ENCODE data around the gene SLC38A1.

SLC38A1 gene

GRCh38 chr12:46268583-46269428 lies at the start of gene SLC38A1:
SLC38A1 (minus strand) TSS chr12:46269043; CDS start chr12:46239800, 29,243 bp downstream.
- Histone ChIP-seq H2AFZ (ENCODE audit: low read depth, low read length) (peak within 1 kb of the TSS; percentile 67), H4K20me1 (ENCODE audit: insufficient read depth, low read length) (no peaks in the 10 kb centered on the region), H3K4me3 (ENCODE audit: low read depth in 1 of 2, low read length in 2 of 2) (peak within 1 kb of the TSS; percentile 52 to 74; a peak in 3 of 4 replicates), H3K9ac (ENCODE audit: low read depth, low read length) (peak within 1 kb of the TSS; percentile 61), H3K79me2 (ENCODE audit: insufficient read depth, low read length) (peaks cover 31% of the 10 kb centered on the region), H3K9me3 (ENCODE audit: insufficient read depth, low read length, severe bottlenecking) (peaks cover 2% of the 10 kb centered on the region), H3K36me3 (ENCODE audit: insufficient read depth, low read length) (no peaks in the 10 kb centered on the region; the same call in 1 of the 2 replicates), H3K27ac (ENCODE audit: low read length) (peak within 1 kb of the TSS; percentile 74), H3K27me3 (ENCODE audit: insufficient read depth, low read length, poor library complexity) (no peaks in the 10 kb centered on the region), H3K4me2 (ENCODE audit: insufficient read depth, low read length) (peak within 1 kb of the TSS; percentile 81), H3K4me1 (ENCODE audit: insufficient read depth, low read length) (peaks cover 35% of the 10 kb centered on the region)
- ATAC-seq (ENCODE audit: insufficient read depth, low read depth) (peak; percentile 81), DNase-seq (peak; percentile 73)
- no peak for TF ChIP-seq EZH2 (IDR thresholded peaks at IDR 0.05; ENCODE audit: borderline replicate concordance, low read depth, low read length, severe bottlenecking)
- peak; percentile 31 for TF ChIP-seq CTCF (IDR thresholded peaks at IDR 0.05; ENCODE audit: borderline replicate concordance, extremely low read depth, low read length, poor library complexity, severe bottlenecking)

GRCh38 chr12:46318037-46318436 lies 49.2 kb upstream of the SLC38A1 start:
- H3K9ac ChIP-seq (ENCODE audit: low read depth, low read length), result no peak overlapping the region
- H3K27ac ChIP-seq (ENCODE audit: low read length), result no peak overlapping the region
- H3K4me2 ChIP-seq (ENCODE audit: insufficient read depth, low read length), result no peak overlapping the region
- H3K36me3 ChIP-seq (ENCODE audit: insufficient read depth, low read length), result no peaks in the 10 kb centered on the region
- H3K27me3 ChIP-seq (ENCODE audit: insufficient read depth, low read length, poor library complexity), result no peaks in the 10 kb centered on the region
- TF ChIP-seq CTCF (IDR thresholded peaks at IDR 0.05; ENCODE audit: borderline replicate concordance, extremely low read depth, low read length, poor library complexity, severe bottlenecking), result no peak
- TF ChIP-seq EZH2 (IDR thresholded peaks at IDR 0.05; ENCODE audit: borderline replicate concordance, low read depth, low read length, severe bottlenecking), result no peak
- H3K9me3 ChIP-seq (ENCODE audit: insufficient read depth, low read length, severe bottlenecking), result peaks cover 2% of the 10 kb centered on the region
- no peaks in the 10 kb centered on the region for H3K79me2 ChIP-seq (ENCODE audit: insufficient read depth, low read length)
- ATAC-seq (ENCODE audit: insufficient read depth, low read depth) (no peak), DNase-seq (no peak)
- no peak overlapping the region for H3K4me3 ChIP-seq (ENCODE audit: low read depth in 1 of 2, low read length in 2 of 2)
- no peaks in the 10 kb centered on the region for H3K4me1 ChIP-seq (ENCODE audit: insufficient read depth, low read length)
- no peak overlapping the region for H2AFZ ChIP-seq (ENCODE audit: low read depth, low read length)
- no peaks in the 10 kb centered on the region for H4K20me1 ChIP-seq (ENCODE audit: insufficient read depth, low read length)

- ATAC-seq (ENCODE audit: insufficient read depth, low read depth), result no peak
Measured at GRCh38 chr12:46304070-46304469, 35.2 kb upstream of the SLC38A1 start.

More at GRCh38 chr12:46304070-46304469, 35.2 kb upstream of the SLC38A1 start:
- H4K20me1 ChIP-seq (ENCODE audit: insufficient read depth, low read length), result no peaks in the 10 kb centered on the region
- no peaks in the 10 kb centered on the region for H3K27me3 ChIP-seq (ENCODE audit: insufficient read depth, low read length, poor library complexity)
- no peak overlapping the region for H3K4me3 ChIP-seq (ENCODE audit: low read depth in 1 of 2, low read length in 2 of 2)
- no peak overlapping the region for H3K4me2 ChIP-seq (ENCODE audit: insufficient read depth, low read length)
- H2AFZ ChIP-seq (ENCODE audit: low read depth, low read length), result no peak overlapping the region
- DNase-seq, result no peak
- H3K27ac ChIP-seq (ENCODE audit: low read length), result no peak overlapping the region
- H3K4me1 ChIP-seq (ENCODE audit: insufficient read depth, low read length), result 0 out of 2 replicates have a peak, but pooled peaks cover 3% of the 10 kb centered on the region
- no peak for TF ChIP-seq CTCF (IDR thresholded peaks at IDR 0.05; ENCODE audit: borderline replicate concordance, extremely low read depth, low read length, poor library complexity, severe bottlenecking)
- TF ChIP-seq EZH2 (IDR thresholded peaks at IDR 0.05; ENCODE audit: borderline replicate concordance, low read depth, low read length, severe bottlenecking), result no peak
- H3K9ac ChIP-seq (ENCODE audit: low read depth, low read length), result no peak overlapping the region
- no peaks in the 10 kb centered on the region for H3K36me3 ChIP-seq (ENCODE audit: insufficient read depth, low read length)
- no peaks in the 10 kb centered on the region for H3K79me2 ChIP-seq (ENCODE audit: insufficient read depth, low read length)
- peaks cover 6% of the 10 kb centered on the region for H3K9me3 ChIP-seq (ENCODE audit: insufficient read depth, low read length, severe bottlenecking)
